Stimulated activated CD4-positive, alpha-beta T cell treated with anti-CD3 and anti-CD28 coated beads, TNF-alpha, amount 100 ng/mL, for 24 hours (primary cell): ENCODE data around the gene PLEKHM2.

Source experiments
- DNase-seq, 3 experiments: peaks; one replicate each; pipeline ENCODE4 v3.0.0-alpha.2; 2020; ENCODE audit warnings: low read depth in 3 of 3

PLEKHM2 gene

DNA sequence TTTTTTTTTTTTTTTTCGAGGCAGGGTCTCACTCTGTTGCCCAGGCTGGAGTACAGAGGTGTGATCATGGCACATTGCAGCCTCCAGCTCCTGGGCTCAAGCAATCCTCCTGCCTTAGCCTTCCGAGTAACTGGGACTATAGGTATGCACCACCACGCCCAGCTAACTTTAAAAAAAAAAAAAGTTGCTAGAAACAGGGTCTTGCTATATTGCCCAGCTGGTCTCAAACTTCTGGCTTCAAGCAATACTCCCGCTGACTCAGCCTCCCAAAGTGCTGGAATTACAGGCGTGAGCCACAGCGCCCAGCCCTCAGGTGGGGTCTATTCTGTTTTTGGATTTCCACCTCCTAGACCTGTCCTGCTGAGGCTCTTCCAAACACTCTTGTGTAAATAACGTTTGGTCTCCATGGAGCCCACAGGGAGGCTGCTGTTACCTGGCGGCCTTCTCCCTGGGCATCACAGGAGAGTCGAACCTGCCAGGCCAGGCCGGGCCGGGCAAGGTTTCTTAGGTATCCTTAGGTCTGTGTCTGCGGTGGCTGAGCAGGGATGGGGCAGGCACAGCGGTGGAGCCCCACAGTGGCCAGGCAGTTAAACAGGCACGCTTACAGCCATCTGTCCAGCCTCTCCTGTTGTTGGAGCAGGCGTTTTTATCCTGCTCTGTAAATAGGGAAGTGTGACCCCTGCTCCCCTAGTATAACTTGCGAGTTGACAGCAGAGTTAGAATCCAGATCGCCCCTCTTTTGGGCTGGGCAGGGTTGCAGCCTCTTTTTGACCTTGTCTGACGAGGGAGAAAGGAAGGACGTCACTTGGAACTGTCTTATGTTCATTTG is 18.8 kb downstream of the PLEKHM2 start:
- no peak for DNase-seq

DNA sequence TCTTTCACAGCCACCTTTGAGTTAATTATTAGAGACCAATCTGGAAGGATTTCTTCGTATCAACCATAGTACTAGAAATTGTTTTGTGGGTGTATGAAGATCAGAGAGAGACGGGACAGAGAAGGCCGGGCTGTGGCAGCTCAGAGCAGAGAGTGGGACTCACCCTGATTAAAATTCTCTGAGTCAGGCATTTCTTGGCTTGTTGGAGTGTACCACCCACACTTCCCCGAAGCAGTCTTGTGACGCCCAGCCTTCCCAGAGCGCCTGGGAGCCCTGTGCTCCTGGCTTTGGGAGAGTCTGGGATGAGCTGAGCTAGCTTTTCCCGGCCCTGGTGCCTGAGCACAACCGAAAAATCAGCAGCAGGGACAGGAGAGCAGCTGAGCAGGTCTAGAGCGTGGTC is 19.4 kb downstream of the PLEKHM2 start:
- DNase-seq = no peak

DNA sequence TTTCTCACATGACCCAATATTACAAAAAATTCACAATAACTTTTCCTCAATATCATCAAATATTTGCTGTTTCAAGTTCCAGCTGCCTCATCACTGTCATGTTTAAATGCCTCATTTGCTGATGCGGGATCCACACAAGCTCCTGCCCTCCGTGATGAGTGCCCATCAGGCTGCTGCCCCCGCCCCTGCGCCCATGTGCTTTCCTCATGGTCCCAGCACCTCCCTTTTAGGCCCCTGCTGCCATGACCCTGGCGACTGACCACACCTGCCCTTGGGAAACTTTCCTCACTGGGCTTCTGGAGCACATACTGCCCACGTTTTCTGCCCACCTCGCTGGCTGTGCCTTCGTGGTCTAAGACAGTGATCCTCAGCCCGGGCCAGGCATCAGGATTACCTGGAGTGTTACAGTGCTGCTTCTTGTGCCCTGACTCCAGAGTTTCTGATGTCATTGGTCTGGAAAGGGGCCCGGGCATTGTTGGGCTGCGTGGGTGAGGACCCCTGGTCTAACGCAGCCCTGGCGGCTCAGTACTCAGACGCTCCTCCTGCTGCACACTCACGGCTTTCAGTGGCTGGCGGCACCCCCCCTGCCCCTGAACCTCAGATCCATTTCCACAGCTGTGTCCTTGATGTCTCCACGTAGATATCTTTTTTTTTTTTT is 20.5 kb downstream of the PLEKHM2 start:
- no peak for DNase-seq

DNA sequence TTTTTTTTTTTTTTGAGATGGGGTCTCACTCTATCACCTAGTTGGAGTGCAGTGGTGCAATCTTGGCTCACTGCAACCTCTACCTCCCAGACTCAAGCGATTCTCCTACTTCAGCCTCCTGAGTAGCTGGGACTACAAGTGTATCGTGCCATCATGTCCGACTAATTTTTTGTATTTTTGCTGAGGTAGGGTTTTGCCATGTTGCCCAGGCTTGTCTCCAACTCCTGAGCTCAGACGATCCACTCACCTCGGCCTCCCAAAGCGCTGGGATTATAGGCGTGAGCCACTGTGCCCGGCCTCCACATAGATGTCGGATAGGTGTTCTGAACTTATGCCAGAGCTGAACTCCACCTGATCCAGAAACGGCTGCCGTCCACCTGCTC is 21.1 kb downstream of the PLEKHM2 start:
- no peak for DNase-seq

DNA sequence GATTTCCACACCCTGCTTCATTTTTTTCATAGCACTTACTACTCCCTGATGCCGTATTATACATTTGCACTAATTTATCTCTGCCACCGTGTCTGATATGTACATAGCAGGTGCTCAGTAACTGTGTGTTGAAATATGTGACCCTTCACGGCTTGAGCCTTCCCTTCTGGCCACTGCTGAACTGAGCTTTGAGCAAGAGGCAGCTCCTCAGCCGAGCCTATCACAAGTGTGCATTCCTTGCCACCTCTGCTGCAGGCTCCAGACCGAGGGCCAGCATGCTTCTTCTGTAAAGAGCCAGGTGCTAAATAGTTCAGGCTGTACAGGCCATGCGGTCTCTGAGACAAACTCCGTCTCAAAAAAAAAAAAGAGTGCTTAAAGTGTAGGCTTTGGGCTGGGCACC is 22.6 kb downstream of the PLEKHM2 start:
- no peak for DNase-seq

DNA sequence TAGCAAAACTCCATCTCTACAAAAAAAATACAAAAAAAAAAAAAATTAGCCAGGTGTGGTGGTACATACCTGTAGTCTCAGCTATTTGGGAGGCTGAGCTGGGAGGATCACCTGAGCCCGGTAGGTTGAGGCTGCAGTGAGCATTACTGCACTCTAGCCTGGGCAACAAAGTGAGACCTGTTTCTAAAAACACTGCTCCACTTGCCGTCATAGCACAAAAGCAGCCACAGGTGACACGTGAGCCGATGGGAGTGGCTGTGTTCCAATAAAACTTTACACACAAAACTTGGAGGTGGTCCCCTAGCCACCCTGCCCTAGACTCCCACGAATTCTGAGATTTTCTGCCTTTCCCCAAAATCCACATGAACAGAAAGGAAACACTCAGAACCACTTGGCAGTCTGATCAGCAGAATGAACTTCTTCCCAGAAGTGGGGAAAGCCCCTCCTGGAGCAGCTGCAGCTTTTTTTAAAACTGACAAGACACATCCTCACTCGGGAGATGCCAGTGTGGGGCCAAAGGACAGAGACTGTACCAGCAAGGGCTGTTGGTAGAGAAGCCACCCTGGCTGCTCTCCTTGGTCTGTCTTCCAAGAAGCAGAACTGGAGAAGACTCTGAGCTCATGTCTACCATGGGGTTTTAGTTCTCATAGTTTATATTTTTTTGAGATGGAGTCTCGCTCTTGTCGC is 23.3 kb downstream of the PLEKHM2 start:
- no peak for DNase-seq

DNA sequence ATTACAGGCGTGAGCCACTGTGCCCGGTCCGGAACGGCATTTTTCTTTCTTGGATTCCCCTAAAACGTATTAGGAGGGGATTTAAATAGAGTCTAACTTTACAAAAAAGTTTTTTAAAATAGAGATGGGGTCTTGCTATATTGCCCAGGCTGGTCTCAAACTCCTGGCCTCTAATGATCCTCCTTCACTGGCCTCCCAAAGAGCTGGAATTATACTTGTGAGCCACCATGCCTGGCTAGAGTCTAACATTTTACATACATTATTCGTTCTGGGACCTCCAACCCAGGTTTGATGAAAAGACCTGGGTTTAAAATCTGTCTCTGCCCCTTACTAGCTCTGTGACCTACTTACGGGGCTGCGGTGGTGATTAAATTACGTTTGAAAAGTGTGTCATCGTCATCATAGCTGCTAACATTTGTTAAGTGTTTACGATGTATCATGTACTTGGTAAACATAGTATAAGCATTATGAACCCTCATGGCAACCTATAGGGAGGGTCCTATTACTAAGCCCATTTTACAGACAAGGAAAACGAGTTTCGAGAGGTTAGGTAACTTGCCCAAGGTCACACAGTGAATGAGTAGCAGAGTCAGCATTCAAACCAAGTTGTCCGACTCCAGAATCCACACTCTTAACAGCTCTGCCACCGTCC is 24.5 kb downstream of the PLEKHM2 start:
- no peak for DNase-seq

DNA sequence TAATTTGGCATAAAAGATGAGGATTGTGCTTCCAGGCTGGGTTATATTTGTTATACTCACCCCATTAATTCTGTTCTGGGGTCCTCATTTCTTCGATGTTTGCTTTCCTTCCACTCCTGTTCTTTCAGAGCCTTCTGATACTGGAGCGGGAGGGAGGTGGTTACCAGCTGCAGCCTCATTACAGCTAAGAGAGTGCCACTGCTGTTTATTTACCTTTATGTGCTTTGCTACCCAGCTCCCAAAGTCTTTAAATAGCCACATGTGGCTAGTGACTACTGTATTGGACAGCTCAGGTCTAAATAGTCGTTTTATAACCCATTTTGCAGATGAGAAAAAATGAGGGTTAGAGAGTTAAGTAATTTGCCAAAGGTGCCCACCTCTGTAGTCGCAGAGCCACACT is 25.1 kb downstream of the PLEKHM2 start:
- no peak for DNase-seq

DNA sequence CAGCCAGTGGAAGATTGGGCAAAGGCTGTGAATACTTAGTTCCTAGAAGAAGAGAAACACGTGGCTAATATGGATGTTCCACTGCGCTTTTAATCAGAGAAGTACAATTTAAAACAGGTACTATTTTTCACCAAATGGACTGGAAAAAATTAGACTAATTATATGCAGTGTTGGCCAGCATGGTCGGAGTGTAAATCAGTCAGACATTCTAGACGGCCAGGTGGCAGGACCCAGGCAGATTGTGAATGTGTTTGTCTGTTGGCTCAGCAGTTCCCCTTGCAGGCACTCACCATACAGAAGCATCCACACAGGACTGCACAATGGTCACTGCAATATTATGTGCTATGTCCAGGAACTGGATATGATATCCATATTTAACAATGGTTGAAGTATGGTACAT is 28.0 kb downstream of the PLEKHM2 start:
- no peak for DNase-seq

DNA sequence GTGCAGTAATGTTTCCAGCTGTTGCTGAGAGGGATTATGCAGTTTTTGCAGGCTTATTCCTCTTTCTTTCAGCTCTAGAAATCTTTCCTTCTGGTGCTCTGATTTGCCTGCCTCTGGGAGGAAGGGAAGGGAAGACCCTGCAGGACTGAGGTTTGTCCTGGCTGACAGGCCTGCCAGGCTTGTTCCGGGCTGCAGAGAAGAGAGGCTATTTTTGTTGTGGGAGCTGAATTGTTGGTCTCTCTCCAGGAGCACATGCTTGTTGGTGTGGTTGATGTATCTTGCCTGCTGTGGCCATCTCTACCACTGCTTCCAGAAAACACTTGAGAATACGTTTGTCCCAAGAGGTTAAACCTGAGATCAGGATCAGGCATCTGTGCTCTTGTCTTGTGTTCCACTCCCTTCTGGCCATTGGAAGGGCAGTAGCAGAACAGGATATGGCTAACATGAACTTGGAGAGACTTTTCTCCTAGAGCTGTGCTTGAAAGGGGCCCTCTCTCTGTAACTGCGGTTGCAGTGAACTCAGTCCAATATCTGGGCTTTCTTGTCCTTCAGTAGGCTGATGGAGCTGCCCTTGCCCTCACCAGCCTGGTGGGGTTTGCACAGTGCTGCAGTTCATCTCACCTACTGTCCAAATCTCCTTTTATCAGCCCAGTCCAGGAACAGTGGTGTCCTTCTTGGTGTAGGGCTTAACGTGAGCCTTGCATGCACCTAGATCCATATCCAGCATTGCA is 30.5 kb downstream of the PLEKHM2 start:
- DNase-seq = no peak

DNA sequence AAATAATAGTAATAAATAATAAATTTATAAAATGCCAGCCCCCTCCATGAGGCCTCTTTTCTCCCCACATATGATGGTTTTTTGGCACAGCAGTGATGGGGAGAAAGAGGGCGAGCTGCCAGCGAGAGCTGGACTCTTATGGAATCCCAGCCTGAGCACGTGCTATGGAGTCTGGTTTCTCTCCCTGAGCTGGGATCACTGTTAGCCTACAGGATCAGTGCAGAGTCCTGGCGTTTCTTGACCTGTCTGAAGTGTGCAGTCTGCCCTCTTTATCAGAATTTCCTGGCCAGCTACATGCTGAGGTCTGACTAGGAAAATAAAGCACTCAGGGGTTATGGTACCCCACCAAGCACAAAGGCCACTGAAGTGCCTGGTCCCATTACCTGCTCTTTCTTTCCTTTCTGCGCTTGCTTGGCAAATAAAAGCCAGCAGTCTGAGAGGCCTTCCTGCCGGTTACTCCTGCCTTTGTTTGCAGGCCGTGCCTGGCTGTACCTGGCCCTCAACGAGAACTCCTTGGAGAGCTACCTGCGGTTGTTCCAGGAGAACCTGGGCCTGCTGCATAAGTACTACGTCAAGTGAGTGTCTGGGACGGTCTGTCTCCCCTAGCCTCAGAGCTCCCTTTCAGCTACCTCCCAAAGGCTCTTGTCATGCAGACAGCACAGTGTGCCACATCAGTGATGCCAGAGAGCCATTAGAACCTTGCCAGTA is 33.5 kb downstream of the PLEKHM2 start:
- no peak for DNase-seq

DNA sequence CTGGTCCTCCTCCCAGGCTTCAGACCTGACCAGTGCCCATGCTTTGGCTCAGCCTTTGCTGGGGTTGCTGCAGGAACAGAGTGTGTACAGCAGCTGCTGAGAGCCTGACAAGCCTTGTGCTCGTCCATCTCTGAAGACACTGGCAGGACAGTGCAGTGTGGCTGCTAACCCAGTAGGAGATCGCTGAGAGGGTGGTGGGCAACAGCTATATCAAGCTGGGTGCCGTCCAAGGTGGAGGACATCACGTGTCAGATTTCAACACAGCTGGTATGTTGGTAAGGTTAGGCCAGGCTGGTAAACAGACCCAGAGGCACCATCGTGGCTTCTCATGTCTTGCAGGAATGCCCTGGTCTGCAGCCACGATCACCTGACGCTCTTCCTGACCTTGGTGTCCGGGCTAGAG is 34.1 kb downstream of the PLEKHM2 start:
- no peak for DNase-seq

DNA sequence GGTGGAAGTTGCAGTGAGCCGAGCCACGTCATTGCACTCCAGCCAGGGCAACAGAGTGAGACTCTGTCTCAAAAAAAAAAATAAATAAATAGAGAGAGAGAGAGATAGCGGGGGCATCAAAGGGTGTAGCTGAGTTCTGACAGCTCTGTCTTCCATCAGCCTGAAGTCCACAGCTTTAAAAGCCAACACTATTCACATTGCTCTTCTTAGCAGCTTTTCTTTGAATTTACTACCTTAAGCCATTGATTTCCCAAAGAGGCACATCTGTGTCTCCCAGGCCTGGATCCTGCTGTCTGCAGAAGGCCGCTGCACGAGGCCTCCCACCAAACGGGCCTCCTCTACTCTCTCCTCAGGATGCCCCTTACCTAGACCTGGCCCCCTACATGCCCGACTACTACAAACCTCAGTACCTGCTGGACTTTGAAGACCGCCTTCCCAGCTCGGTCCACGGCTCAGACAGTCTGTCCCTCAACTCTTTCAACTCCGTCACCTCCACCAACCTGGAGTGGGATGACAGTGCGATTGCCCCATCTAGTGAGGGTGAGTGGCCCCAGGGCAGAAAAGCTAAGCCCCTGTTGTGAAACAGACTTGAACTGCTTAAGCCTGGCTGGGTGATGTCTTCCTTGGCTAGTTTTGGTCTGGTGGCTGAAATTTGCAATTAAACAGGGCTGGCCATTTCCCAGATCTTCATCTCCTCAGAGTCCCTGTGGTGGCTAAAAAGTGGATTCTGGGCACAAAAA is 35.4 kb downstream of the PLEKHM2 start:
- DNase-seq = no peak

DNA sequence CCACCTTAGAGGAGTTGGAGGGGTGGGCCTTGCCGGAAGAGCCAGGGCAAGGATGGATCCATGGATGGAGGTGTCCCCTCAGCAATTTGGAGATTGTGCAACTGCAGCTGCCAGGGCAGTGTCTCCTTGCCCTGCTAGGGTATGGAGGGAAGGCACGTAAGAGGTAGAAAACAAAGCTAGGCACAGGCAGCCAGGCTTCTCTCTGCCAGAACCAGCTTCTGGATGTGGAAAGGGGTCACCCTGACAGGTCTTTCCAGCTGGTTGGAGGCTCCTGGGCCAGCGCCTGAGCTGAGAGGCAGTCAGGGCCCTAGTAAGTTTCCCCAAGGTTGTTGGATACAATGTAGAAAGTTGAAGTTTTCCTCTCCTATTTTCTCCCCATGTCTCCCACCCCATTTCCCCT is 36.7 kb downstream of the PLEKHM2 start:
- no peak for DNase-seq

DNA sequence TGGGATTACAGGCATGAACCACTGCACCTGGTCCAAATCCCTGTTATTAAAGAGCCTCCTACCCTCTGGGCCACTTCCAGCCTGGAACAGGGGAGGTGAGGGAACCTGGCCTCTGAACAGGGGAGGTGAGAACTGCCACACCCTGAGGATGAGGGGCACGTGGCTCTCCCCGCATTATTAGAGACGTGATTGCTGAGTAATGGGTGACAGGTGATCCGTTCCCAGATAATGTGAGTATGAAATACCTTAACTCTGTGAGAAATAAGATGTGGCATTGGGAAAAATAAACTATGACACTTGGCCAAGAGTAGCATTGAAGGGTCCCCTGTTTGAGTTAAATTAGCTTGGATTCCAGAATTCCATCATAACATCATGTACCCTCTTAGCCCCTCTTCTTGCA is 38.3 kb downstream of the PLEKHM2 start:
- no peak for DNase-seq

DNA sequence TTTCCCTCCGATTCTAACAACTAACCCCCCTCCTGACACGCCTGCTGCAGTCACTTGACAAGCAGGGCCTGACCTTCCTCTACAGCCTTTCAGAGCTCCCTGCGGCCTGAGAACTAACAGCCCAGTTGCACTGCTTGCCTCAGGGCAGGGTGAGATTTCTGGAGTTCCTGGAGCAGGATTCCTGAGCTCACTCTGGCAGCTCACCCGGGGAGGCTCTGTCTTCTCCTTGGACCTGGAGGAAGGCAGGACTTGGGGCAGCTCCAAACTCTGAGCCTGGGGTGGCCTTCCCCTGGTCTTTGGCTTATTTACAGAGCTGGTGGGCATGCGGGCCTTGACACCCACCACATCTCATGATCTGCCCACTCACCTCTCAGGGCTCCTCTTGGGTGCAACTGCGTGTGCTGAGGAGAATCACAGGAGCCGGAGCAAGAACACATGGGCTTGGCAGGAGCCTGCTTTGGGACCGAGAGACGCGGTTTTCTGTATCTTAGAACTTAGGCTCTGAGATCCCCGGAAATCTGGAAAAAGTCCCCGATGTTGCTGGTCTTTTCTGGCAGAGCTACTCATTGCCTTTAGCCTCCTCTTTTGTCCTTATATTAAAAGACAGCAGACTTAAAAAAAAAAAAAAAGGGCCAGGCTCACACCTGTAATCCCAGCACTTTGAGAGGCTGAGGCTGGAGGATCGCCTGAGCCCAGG is 38.9 kb downstream of the PLEKHM2 start:
- no peak for DNase-seq

DNA sequence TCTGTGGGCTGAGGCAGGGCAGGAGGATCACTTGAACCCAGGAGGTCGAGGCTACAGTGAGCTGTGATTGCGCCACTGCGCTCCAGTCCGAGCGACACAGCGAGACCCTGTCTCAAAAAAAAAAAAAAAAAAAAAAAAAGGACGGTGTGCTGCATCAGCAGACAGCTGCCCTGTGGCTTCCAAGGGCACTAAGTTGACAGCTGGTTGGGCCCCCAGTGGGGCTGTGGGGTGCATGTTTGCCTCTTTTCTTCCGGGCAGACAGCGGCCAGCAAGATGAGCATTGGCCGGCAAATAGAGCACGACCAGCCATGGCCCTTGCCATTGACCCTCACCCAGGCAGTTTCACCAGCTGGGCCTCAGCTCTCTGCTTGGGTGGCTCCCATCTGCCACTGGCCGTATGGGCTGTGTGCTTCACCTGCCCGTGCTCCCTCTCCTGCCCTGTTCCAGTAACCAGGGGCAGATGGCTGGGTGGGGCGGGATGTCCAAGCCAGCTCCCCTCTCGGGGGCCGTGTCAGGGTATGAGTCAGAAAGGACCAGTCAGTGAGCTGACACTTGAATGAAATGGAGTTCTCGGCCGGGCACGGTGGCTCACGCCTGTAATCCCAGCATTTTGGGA is 39.6 kb downstream of the PLEKHM2 start:
- DNase-seq = no peak

DNA sequence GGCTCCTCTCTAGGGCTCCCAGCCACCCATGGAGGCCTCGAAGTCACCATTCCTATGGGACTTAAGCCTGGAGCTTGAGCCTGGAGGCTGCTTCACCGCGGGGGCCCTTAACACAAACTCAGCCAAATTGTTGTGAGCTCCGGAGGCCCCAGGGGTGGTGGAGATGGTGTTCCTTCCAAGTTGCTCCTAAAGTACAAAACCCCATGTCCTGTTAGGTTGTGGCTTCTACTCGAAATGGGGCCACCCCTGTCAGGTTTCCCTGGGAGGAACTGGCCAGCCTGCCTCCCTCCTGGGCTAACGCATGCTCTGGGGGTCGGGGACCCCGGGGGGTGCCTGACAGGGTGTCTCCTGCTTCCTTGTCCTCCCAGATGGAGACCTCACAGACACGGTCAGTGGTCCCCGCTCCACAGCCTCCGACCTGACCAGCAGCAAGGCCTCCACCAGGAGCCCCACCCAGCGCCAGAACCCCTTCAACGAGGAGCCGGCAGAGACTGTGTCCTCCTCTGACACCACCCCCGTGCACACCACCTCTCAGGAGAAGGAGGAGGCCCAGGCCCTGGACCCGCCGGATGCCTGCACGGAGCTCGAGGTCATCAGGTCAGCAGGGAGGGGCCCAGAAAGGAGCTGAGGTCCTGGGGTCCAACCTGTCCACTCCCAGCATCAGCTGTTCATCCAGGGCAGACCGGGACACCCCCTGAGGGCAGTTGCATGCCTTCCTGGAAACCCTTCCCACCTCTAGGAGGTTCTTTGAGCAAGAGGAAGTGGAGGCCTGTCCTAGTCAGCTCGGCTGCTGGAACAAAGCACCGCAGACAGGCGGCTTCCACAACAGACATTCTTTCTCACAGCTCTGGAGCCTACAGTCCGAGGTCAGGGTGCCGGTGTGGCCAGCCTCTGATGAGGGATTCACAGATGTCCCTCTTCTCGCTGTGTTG is 41.1 kb downstream of the PLEKHM2 start:
- no peak for DNase-seq
